Effector memory CD4-positive, alpha-beta T cell (primary cell): ENCODE data around the gene AHRR.
"Not testable (repeated sequence)": the region's sequence is repeated elsewhere in the genome, so short reads cannot be mapped to it uniquely, and the experiment has no call there.

Experiments
- DNase-seq, 3 donors: peaks; one replicate each; pipeline ENCODE4 v3.0.0-alpha.2; 2020
- H3K27ac ChIP-seq: 2 replicates; pipeline ENCODE4 v1.7.0; 2013; ENCODE audit warnings: mild to moderate bottlenecking, low read length, moderate library complexity; ENCODE audit not compliant: insufficient read depth, poor library complexity, severe bottlenecking
- H3K27me3 ChIP-seq: replicated peaks from 2 replicates; pipeline ENCODE4 v1.7.0; 2013; ENCODE audit warnings: mild to moderate bottlenecking, low read length; ENCODE audit not compliant: insufficient read depth, control insufficient read depth, poor library complexity, severe bottlenecking
- H3K36me3 ChIP-seq: 2 replicates; pipeline ENCODE4 v1.7.0; 2013; ENCODE audit warnings: mild to moderate bottlenecking, low read length, moderate library complexity; ENCODE audit not compliant: control insufficient read depth, insufficient read depth
- H3K4me1 ChIP-seq: 2 replicates; pipeline ENCODE4 v1.7.0; 2013; ENCODE audit warnings: low read length, mild to moderate bottlenecking; ENCODE audit not compliant: control insufficient read depth, insufficient read depth, poor library complexity, severe bottlenecking
- H3K4me3 ChIP-seq: 2 replicates; pipeline ENCODE4 v1.7.0; 2013; ENCODE audit warnings: low read length, low read depth, mild to moderate bottlenecking; ENCODE audit not compliant: insufficient read depth, poor library complexity, severe bottlenecking
- H3K9me3 ChIP-seq: 2 replicates; pipeline ENCODE4 v1.7.0; 2013; ENCODE audit warnings: mild to moderate bottlenecking, low read length, moderate library complexity; ENCODE audit not compliant: control insufficient read depth

The AHRR gene

GRCh38 chr5:294788-295187 is 26.7 kb upstream of the AHRR start:
- H3K27ac ChIP-seq, H3K4me3 ChIP-seq, DNase-seq, H3K36me3 ChIP-seq, H3K9me3 ChIP-seq, H3K4me1 ChIP-seq, H3K27me3 ChIP-seq: not testable (repeated sequence)

- not testable (repeated sequence) for H3K27me3 ChIP-seq, H3K27ac ChIP-seq, H3K9me3 ChIP-seq, H3K4me3 ChIP-seq, H3K36me3 ChIP-seq, DNase-seq, H3K4me1 ChIP-seq
Measured at GRCh38 chr5:296207-296606, 25.3 kb upstream of the AHRR start.

GRCh38 chr5:296954-297353 is 24.6 kb upstream of the AHRR start:
- not testable (repeated sequence) for H3K4me3 ChIP-seq, DNase-seq

GRCh38 chr5:297448-297847 is 24.1 kb upstream of the AHRR start:
- DNase-seq, H3K27me3 ChIP-seq, H3K4me3 ChIP-seq, H3K27ac ChIP-seq, H3K9me3 ChIP-seq, H3K4me1 ChIP-seq, H3K36me3 ChIP-seq: not testable (repeated sequence)

More at GRCh38 chr5:296954-297353, 24.6 kb upstream of the AHRR start:
- H3K27ac ChIP-seq, H3K27me3 ChIP-seq, H3K36me3 ChIP-seq, H3K9me3 ChIP-seq, H3K4me1 ChIP-seq: not testable (repeated sequence)

- DNase-seq, H3K4me3 ChIP-seq, H3K4me1 ChIP-seq, H3K27ac ChIP-seq, H3K9me3 ChIP-seq, H3K36me3 ChIP-seq, H3K27me3 ChIP-seq: not testable (repeated sequence)
Measured at GRCh38 chr5:297991-298736, 23.4 kb upstream of the AHRR start.

- H3K4me3 ChIP-seq = no peak overlapping the region
Measured at GRCh38 chr5:298737-299125, 22.8 kb upstream of the AHRR start.

GRCh38 chr5:299921-300320 is 21.6 kb upstream of the AHRR start:
- H3K4me1 ChIP-seq, H3K4me3 ChIP-seq, H3K36me3 ChIP-seq, DNase-seq, H3K27ac ChIP-seq, H3K9me3 ChIP-seq, H3K27me3 ChIP-seq: not testable (repeated sequence)

More at GRCh38 chr5:298737-299125, 22.8 kb upstream of the AHRR start:
- H3K27me3 ChIP-seq = no peaks in the 10 kb centered on the region
- no peaks in the 10 kb centered on the region for H3K36me3 ChIP-seq
- H3K9me3 ChIP-seq = no peaks in the 10 kb centered on the region
- peaks cover 3% of the 10 kb centered on the region for H3K4me1 ChIP-seq
- DNase-seq = no peak
- no peak overlapping the region for H3K27ac ChIP-seq

- not testable (repeated sequence) for H3K27ac ChIP-seq, H3K4me1 ChIP-seq, H3K27me3 ChIP-seq, H3K4me3 ChIP-seq, DNase-seq, H3K9me3 ChIP-seq, H3K36me3 ChIP-seq
Measured at GRCh38 chr5:300691-301435, 20.7 kb upstream of the AHRR start.

- H3K9me3 ChIP-seq, H3K27ac ChIP-seq, DNase-seq, H3K27me3 ChIP-seq, H3K4me1 ChIP-seq, H3K4me3 ChIP-seq: not testable (repeated sequence)
- peaks cover 17% of the 10 kb centered on the region for H3K36me3 ChIP-seq
Measured at GRCh38 chr5:302416-302815, 19.1 kb upstream of the AHRR start.

- no peak for DNase-seq
- H3K36me3 ChIP-seq = peaks cover 22% of the 10 kb centered on the region
- no peaks in the 10 kb centered on the region for H3K27me3 ChIP-seq
- H3K4me1 ChIP-seq = no peaks in the 10 kb centered on the region
- no peaks in the 10 kb centered on the region for H3K9me3 ChIP-seq
- no peak overlapping the region for H3K27ac ChIP-seq
- no peak overlapping the region for H3K4me3 ChIP-seq
Measured at GRCh38 chr5:302966-303365, 18.5 kb upstream of the AHRR start.
